CD14-positive monocyte (primary cell): ENCODE measurements around the gene LOXHD1. TPM values are rescaled to one million over a fixed set of nuclear protein-coding genes. Genes with fewer than 3 reads are reported as not detected.

Experiments
- DNase-seq, 3 donors: peaks; one replicate each; pipeline ENCODE4 v3.0.0-alpha.2; 2011 to 2022
- H2AFZ ChIP-seq: 2 replicates; pipeline ENCODE4 v1.6.0; 2012; ENCODE audit warnings: mild to moderate bottlenecking, low read depth, low read length, inconsistent platforms; ENCODE audit not compliant: insufficient read depth, poor library complexity, severe bottlenecking
- H3K27ac ChIP-seq, 2 donors: 1 replicate in 1 of 2; 2 replicates in 1 of 2; pipeline ENCODE4 v1.5.1; 2012 to 2013; ENCODE audit warnings: low read length in 2 of 2, control low read depth in 1 of 2, inconsistent platforms in 1 of 2, low read depth in 1 of 2, mild to moderate bottlenecking in 1 of 2
- H3K27me3 ChIP-seq, 2 donors: one replicate each; pipeline versions ENCODE4 v1.6.0 to v1.6.1; 2011 to 2013; ENCODE audit warnings: low read length in 2 of 2; ENCODE audit not compliant: control insufficient read depth in 2 of 2, insufficient read depth in 2 of 2
- H3K36me3 ChIP-seq, 2 donors: replicated peaks in 1 of 2; 1 replicate in 1 of 2; 2 replicates in 1 of 2; pipeline versions ENCODE4 v1.5.1 to v1.6.1; 2012 to 2013; ENCODE audit warnings: low read length in 2 of 2, control low read depth in 1 of 2, inconsistent platforms in 1 of 2, mild to moderate bottlenecking in 1 of 2; ENCODE audit not compliant: insufficient read depth in 2 of 2, control insufficient read depth in 1 of 2
- H3K4me1 ChIP-seq, 2 donors: 1 replicate in 1 of 2; 2 replicates in 1 of 2; pipeline versions ENCODE4 v1.5.1 to v1.6.1; 2012 to 2013; ENCODE audit warnings: low read length in 2 of 2, control low read depth in 1 of 2, inconsistent platforms in 1 of 2, mild to moderate bottlenecking in 1 of 2, moderate library complexity in 1 of 2; ENCODE audit not compliant: insufficient read depth in 2 of 2, control insufficient read depth in 1 of 2
- H3K4me2 ChIP-seq: replicated peaks from 2 replicates; pipeline ENCODE3; 2012; ENCODE audit warnings: low read length, moderate library complexity, mild to moderate bottlenecking; ENCODE audit not compliant: poor library complexity, severe bottlenecking; ENCODE audit errors: extremely low read depth
- H3K4me3 ChIP-seq, 3 experiments: fragments of 200-600 bp in 1 of 3; sonication (generic) in 1 of 3; replicated peaks in 1 of 3; 1 replicate in 2 of 3; 2 replicates in 1 of 3; pipeline ENCODE4 v1.5.1; 2011 to 2013; ENCODE audit warnings: low read length in 3 of 3, mild to moderate bottlenecking in 3 of 3, control low read depth in 2 of 3, low read depth in 2 of 3, inconsistent platforms in 1 of 3, moderate library complexity in 1 of 3
- H3K79me2 ChIP-seq: 2 replicates; pipeline ENCODE4 v1.6.0; 2012; ENCODE audit warnings: mild to moderate bottlenecking, control low read depth, inconsistent platforms, low read length, moderate library complexity; ENCODE audit not compliant: insufficient read depth
- H3K9ac ChIP-seq: 2 replicates; pipeline ENCODE4 v1.6.0; 2017; ENCODE audit warnings: low read length, mild to moderate bottlenecking; ENCODE audit not compliant: insufficient read depth, poor library complexity, severe bottlenecking
- H3K9me3 ChIP-seq, 2 donors: replicated peaks in 1 of 2; 1 replicate in 1 of 2; 2 replicates in 1 of 2; pipeline versions ENCODE4 v1.5.1 to v1.6.1; 2012 to 2013; ENCODE audit warnings: low read length in 2 of 2, control low read depth in 1 of 2; ENCODE audit not compliant: control insufficient read depth in 1 of 2, insufficient read depth in 1 of 2
- H4K20me1 ChIP-seq: 2 replicates; pipeline ENCODE4 v1.6.0; 2012; ENCODE audit warnings: mild to moderate bottlenecking, low read length, control low read depth, moderate library complexity; ENCODE audit not compliant: insufficient read depth
- H3K27ac Mint-ChIP-seq, 7 donors: one replicate each; pipeline ENCODE4 v1.8.0; 2020; ENCODE audit warnings: mild to moderate bottlenecking in 7 of 7, mixed read lengths in 7 of 7, moderate library complexity in 6 of 7, inconsistent platforms in 2 of 7
- H3K27me3 Mint-ChIP-seq, 3 donors: one replicate each; pipeline ENCODE4 v1.8.0; 2021 to 2022; ENCODE audit warnings: low read depth in 3 of 3, mild to moderate bottlenecking in 3 of 3, mixed read lengths in 3 of 3, moderate library complexity in 3 of 3, inconsistent platforms in 1 of 3
- H3K36me3 Mint-ChIP-seq, 2 donors: one replicate each; pipeline ENCODE4 v1.8.0; 2020; ENCODE audit warnings: mixed read lengths in 2 of 2, inconsistent platforms in 1 of 2, mild to moderate bottlenecking in 1 of 2
- H3K4me1 Mint-ChIP-seq: one replicate; pipeline ENCODE4 v1.8.0; 2020; ENCODE audit warnings: mild to moderate bottlenecking, mixed read lengths
- H3K4me3 Mint-ChIP-seq, 2 donors: one replicate each; pipeline ENCODE4 v1.8.0; 2020; ENCODE audit warnings: mild to moderate bottlenecking in 2 of 2, mixed read lengths in 2 of 2, moderate library complexity in 1 of 2
- H3K9me3 Mint-ChIP-seq, 7 donors: one replicate each; pipeline ENCODE4 v1.8.0; 2020 to 2022; ENCODE audit warnings: mixed read lengths in 7 of 7, mild to moderate bottlenecking in 6 of 7, moderate library complexity in 6 of 7, inconsistent platforms in 2 of 7
- whole genome bisulfite sequencing: methylation state at CpG from one replicate; pipeline ENCODE4 v1.1.5; 2013; ENCODE audit warnings: missing lambda C conversion rate; ENCODE audit not compliant: insufficient coverage; 5-methylcytosine and 5-hydroxymethylcytosine counted together
- intact Hi-C, 2 donors: fragments of 100-400 bp; cut with micrococcal nuclease; formaldehyde crosslinking; loops; one replicate each; pipeline versions ENCODE4 v1.15.0 to v1.15.1; 2023
- polyA plus RNA-seq, 3 donors: library from polyadenylated mRNA; depleted of rRNA in 1 of 3; unstranded in 2 of 3; stranded (reverse) in 1 of 3; fragments of 300-500 nt in 2 of 3; fragments of >200 nt in 1 of 3; fragmentation: Illumina TruSeq in 2 of 3; gene quantifications; 1 replicate in 2 of 3; 2 replicates in 1 of 3; pipeline ENCODE4 v1.2.3, GENCODE V29; 2012 to 2021
- TF ChIP-seq, protein P1 (sequence below): fragments of 200-600 bp; IDR thresholded peaks from one replicate; pipeline ENCODE4 v1.8.0; 2022; ENCODE audit warnings: antibody characterized with exemption, mild to moderate bottlenecking

LOXHD1 gene
- polyA plus RNA-seq, 3 donors: 0.33 to 10.9 (median 0.61) TPM

DNA sequence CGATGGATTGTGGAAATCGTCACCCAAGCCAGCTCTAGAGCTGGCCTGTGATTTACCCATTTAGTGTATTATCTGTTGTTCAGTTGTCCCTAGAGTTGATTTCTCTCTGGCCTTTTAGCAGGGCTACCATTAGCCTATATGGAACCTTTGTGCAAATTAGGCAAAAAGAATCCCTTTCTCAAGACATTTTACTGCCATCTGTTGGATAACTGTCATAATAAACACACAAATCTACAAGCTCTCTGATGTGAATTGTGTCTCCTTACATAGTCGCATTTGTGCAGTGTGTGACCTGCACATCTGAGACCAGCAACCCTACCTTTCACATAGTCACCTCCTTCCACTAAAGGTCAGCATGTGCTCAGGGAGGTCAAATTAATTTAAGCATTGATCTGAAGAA is 34.0 kb downstream of the LOXHD1 start:
- Mint-ChIP-seq H3K27ac (no peak overlapping the region), H3K4me1 (peaks cover 4% of the 10 kb centered on the region), H3K36me3 (no peaks in the 10 kb centered on the region), H3K9me3 (peaks cover 0 to 3% (median 0%) of the 10 kb centered on the region in 7 donors), H3K27me3 (peaks cover 0 to 4% (median 3%) of the 10 kb centered on the region in 3 donors), H3K4me3 (no peak overlapping the region)
- Histone ChIP-seq H3K4me1 (peaks cover 6% of the 10 kb centered on the region in 2 donors), H3K79me2 (no peaks in the 10 kb centered on the region), H3K4me3 (no peak overlapping the region), H4K20me1 (no peaks in the 10 kb centered on the region), H3K9ac (no peak overlapping the region), H3K36me3 (no peaks in the 10 kb centered on the region), H3K9me3 (no peaks in the 10 kb centered on the region), H3K27me3 (no peaks in the 10 kb centered on the region), H3K27ac (no peak overlapping the region), H3K4me2 (no peak overlapping the region), H2AFZ (peak overlapping the region; percentile 58)
- intact Hi-C loops: no loop called here
- WGBS: 92% methylated on average over 2 of the region's 3 CpGs
- DNase-seq: peak in 1 of 3 donors; percentile 8
- TF ChIP-seq, protein P1, sequence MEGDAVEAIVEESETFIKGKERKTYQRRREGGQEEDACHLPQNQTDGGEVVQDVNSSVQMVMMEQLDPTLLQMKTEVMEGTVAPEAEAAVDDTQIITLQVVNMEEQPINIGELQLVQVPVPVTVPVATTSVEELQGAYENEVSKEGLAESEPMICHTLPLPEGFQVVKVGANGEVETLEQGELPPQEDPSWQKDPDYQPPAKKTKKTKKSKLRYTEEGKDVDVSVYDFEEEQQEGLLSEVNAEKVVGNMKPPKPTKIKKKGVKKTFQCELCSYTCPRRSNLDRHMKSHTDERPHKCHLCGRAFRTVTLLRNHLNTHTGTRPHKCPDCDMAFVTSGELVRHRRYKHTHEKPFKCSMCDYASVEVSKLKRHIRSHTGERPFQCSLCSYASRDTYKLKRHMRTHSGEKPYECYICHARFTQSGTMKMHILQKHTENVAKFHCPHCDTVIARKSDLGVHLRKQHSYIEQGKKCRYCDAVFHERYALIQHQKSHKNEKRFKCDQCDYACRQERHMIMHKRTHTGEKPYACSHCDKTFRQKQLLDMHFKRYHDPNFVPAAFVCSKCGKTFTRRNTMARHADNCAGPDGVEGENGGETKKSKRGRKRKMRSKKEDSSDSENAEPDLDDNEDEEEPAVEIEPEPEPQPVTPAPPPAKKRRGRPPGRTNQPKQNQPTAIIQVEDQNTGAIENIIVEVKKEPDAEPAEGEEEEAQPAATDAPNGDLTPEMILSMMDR: no peak

- Histone ChIP-seq H3K27me3 (no peaks in the 10 kb centered on the region), H3K4me1 (peaks cover 6% of the 10 kb centered on the region in 2 donors), H3K9ac (no peak overlapping the region), H3K4me3 (no peak overlapping the region), H3K4me2 (no peak overlapping the region), H3K79me2 (no peaks in the 10 kb centered on the region), H3K36me3 (no peaks in the 10 kb centered on the region), H3K9me3 (no peaks in the 10 kb centered on the region), H3K27ac (no peak overlapping the region), H2AFZ (peak overlapping the region; percentile 13), H4K20me1 (no peaks in the 10 kb centered on the region)
- H3K4me3 Mint-ChIP-seq: no peak overlapping the region
- intact Hi-C loops: no loop called here
- H3K36me3 Mint-ChIP-seq: no peaks in the 10 kb centered on the region
- peaks cover 0 to 4% (median 3%) of the 10 kb centered on the region in 3 donors for H3K27me3 Mint-ChIP-seq
- peak overlapping the region in 1 of 7 donors; percentile 8 for H3K27ac Mint-ChIP-seq
- 95% methylated on average over 4 of the region's 4 CpGs for WGBS
- TF ChIP-seq, protein P1: no peak
- DNase-seq: no peak
- peaks cover 4% of the 10 kb centered on the region for H3K4me1 Mint-ChIP-seq
- peaks cover 0 to 3% (median 0%) of the 10 kb centered on the region in 7 donors for H3K9me3 Mint-ChIP-seq
These were observed 34.6 kb downstream of the LOXHD1 start for GRCh38 chr18:46622451-46622850.
